Mesenchymal stem cell (in vitro differentiated cells and primary cell): ENCODE data around the gene PKNOX2.

Experiments
- DNase-seq: peaks from one replicate; pipeline ENCODE4 v3.0.0-alpha.2; 2013
- H2AFZ ChIP-seq: one replicate; pipeline ENCODE4 v1.6.1; 2013; ENCODE audit warnings: low read depth, mild to moderate bottlenecking, control low read depth, inconsistent platforms, low read length, moderate library complexity
- H2AK5ac ChIP-seq: 2 replicates; pipeline ENCODE4 v1.6.1; 2013; ENCODE audit warnings: low read length, moderate library complexity, mild to moderate bottlenecking, inconsistent platforms; ENCODE audit not compliant: severe bottlenecking
- H2BK120ac ChIP-seq: one replicate; pipeline ENCODE4 v1.6.1; 2013; ENCODE audit warnings: low read depth, mild to moderate bottlenecking, inconsistent platforms, low read length, moderate library complexity
- H2BK12ac ChIP-seq, 2 experiments: one replicate each; pipeline ENCODE4 v1.6.1; 2013; ENCODE audit warnings: inconsistent platforms in 2 of 2, low read length in 2 of 2, mild to moderate bottlenecking in 2 of 2, moderate library complexity in 2 of 2, control low read depth in 1 of 2
- H2BK15ac ChIP-seq: one replicate; pipeline ENCODE4 v1.6.1; 2013; ENCODE audit warnings: mild to moderate bottlenecking, low read depth, inconsistent platforms; ENCODE audit not compliant: poor library complexity, severe bottlenecking
- H2BK5ac ChIP-seq: 2 replicates; pipeline ENCODE4 v1.6.1; 2013; ENCODE audit warnings: low read depth, mild to moderate bottlenecking, low read length, control low read depth, inconsistent platforms; ENCODE audit not compliant: poor library complexity, severe bottlenecking
- H3K14ac ChIP-seq, 2 experiments: one replicate each; pipeline ENCODE4 v1.6.1; 2013; ENCODE audit warnings: inconsistent platforms in 2 of 2, low read length in 2 of 2, control low read depth in 1 of 2, mild to moderate bottlenecking in 1 of 2, moderate library complexity in 1 of 2
- H3K18ac ChIP-seq, 2 experiments: one replicate each; pipeline ENCODE4 v1.6.1; 2013; ENCODE audit warnings: inconsistent platforms in 2 of 2, low read length in 2 of 2, control low read depth in 1 of 2, low read depth in 1 of 2, mild to moderate bottlenecking in 1 of 2
- H3K23ac ChIP-seq, 2 experiments: one replicate each; pipeline ENCODE4 v1.6.1; 2013; ENCODE audit warnings: inconsistent platforms in 2 of 2, low read length in 2 of 2, mild to moderate bottlenecking in 2 of 2, moderate library complexity in 2 of 2, control low read depth in 1 of 2
- H3K27ac ChIP-seq: 2 replicates; pipeline ENCODE4 v1.5.1; 2013; ENCODE audit warnings: mild to moderate bottlenecking, moderate library complexity, low read length, control low read depth, inconsistent platforms; ENCODE audit not compliant: poor library complexity, severe bottlenecking
- H3K27me3 ChIP-seq, 2 experiments: 2 replicates each; pipeline versions ENCODE4 v1.6.1 to v1.7.0; 2013; ENCODE audit warnings: low read length in 2 of 2, mild to moderate bottlenecking in 2 of 2, moderate library complexity in 2 of 2, control low read depth in 1 of 2, inconsistent platforms in 1 of 2; ENCODE audit not compliant: control insufficient read depth in 1 of 2, insufficient read depth in 1 of 2
- H3K36me3 ChIP-seq, 2 experiments: 2 replicates each; pipeline versions ENCODE4 v1.6.1 to v1.7.0; 2013; ENCODE audit warnings: low read length in 2 of 2, control low read depth in 1 of 2, inconsistent platforms in 1 of 2, low read depth in 1 of 2, mild to moderate bottlenecking in 1 of 2; ENCODE audit not compliant: insufficient read depth in 2 of 2, control insufficient read depth in 1 of 2
- H3K4ac ChIP-seq, 2 experiments: one replicate each; pipeline ENCODE4 v1.6.1; 2013; ENCODE audit warnings: inconsistent platforms in 2 of 2, low read length in 2 of 2, mild to moderate bottlenecking in 2 of 2, moderate library complexity in 2 of 2, control low read depth in 1 of 2, low read depth in 1 of 2
- H3K4me1 ChIP-seq: 2 replicates; pipeline ENCODE4 v1.6.1; 2013; ENCODE audit warnings: low read depth, low read length, control low read depth; ENCODE audit not compliant: control insufficient read depth, insufficient read depth
- H3K4me2 ChIP-seq: 2 replicates; pipeline ENCODE4 v1.6.1; 2013; ENCODE audit warnings: low read length, mild to moderate bottlenecking, inconsistent platforms; ENCODE audit not compliant: poor library complexity, severe bottlenecking
- H3K4me3 ChIP-seq, 2 experiments: 2 replicates each; pipeline versions ENCODE4 v1.5.1 to v1.7.0; 2013; ENCODE audit warnings: low read length in 2 of 2, mild to moderate bottlenecking in 2 of 2, control low read depth in 1 of 2, low read depth in 1 of 2; ENCODE audit not compliant: insufficient read depth in 1 of 2
- H3K79me1 ChIP-seq: replicated peaks from 2 replicates; pipeline ENCODE4 v1.6.1; 2013; ENCODE audit warnings: mild to moderate bottlenecking, control low read depth, low read length, inconsistent platforms; ENCODE audit not compliant: poor library complexity, severe bottlenecking
- H3K9ac ChIP-seq: 2 replicates; pipeline ENCODE4 v1.7.0; 2013; ENCODE audit warnings: mild to moderate bottlenecking, low read length, moderate library complexity
- H3K9me3 ChIP-seq: 2 replicates; pipeline ENCODE4 v1.7.0; 2013; ENCODE audit warnings: mild to moderate bottlenecking, low read length; ENCODE audit not compliant: control insufficient read depth
- H4K8ac ChIP-seq: one replicate; pipeline ENCODE4 v1.6.1; 2013; ENCODE audit warnings: inconsistent platforms, mild to moderate bottlenecking, low read length, moderate library complexity
- H4K91ac ChIP-seq: one replicate; pipeline ENCODE4 v1.6.1; 2013; ENCODE audit warnings: mild to moderate bottlenecking, low read length, inconsistent platforms
- WGBS: methylation state at CpG from one replicate; pipeline ENCODE4 v1.1.7; 2013; ENCODE audit warnings: mixed read lengths; 5-methylcytosine and 5-hydroxymethylcytosine counted together

Gene PKNOX2

GRCh38 chr11:125303186-125303585 is 138.6 kb downstream of the PKNOX2 start:
- Histone ChIP-seq H3K27ac (no peak overlapping the region), H2BK12ac (no peak overlapping the region), H3K9ac (no peak overlapping the region), H3K9me3 (no peaks in the 10 kb centered on the region), H3K4ac (no peak overlapping the region), H3K4me3 (no peak overlapping the region), H4K8ac (no peak overlapping the region), H3K4me1 (peaks cover 26% of the 10 kb centered on the region), H4K91ac (no peak overlapping the region), H2BK15ac (no peak overlapping the region), H3K14ac (no peak overlapping the region), H2AFZ (no peak overlapping the region), H3K36me3 (peaks cover 0 to 34% of the 10 kb centered on the region in 2 experiments), H3K18ac (no peak overlapping the region), H3K4me2 (no peak overlapping the region), H3K23ac (no peak overlapping the region), H2AK5ac (no peak overlapping the region), H3K79me1 (peaks cover 30% of the 10 kb centered on the region), H2BK5ac (no peak overlapping the region), H2BK120ac (no peak overlapping the region), H3K27me3 (peaks cover 0 to 34% of the 10 kb centered on the region in 2 experiments)
- 84% methylated on average over 5 of the region's 5 CpGs for WGBS
- no peak for DNase-seq

- no peak overlapping the region for H3K23ac ChIP-seq
- no peak overlapping the region for H3K14ac ChIP-seq
- no peak overlapping the region for H4K8ac ChIP-seq
- H2BK15ac ChIP-seq, result no peak overlapping the region
- DNase-seq, result no peak
- no peak overlapping the region for H3K27ac ChIP-seq
- no peak overlapping the region for H2AFZ ChIP-seq
- peaks cover 25% of the 10 kb centered on the region for H3K79me1 ChIP-seq
- WGBS, result 91% methylated on average over 5 of the region's 5 CpGs
- no peak overlapping the region for H2BK5ac ChIP-seq
- no peak overlapping the region for H3K4ac ChIP-seq
- peaks cover 0 to 29% of the 10 kb centered on the region in 2 experiments for H3K36me3 ChIP-seq
- H3K18ac ChIP-seq, result no peak overlapping the region
- H3K9me3 ChIP-seq, result no peaks in the 10 kb centered on the region
- peaks cover 0 to 31% of the 10 kb centered on the region in 2 experiments for H3K27me3 ChIP-seq
- H3K9ac ChIP-seq, result no peak overlapping the region
- no peak overlapping the region for H2BK120ac ChIP-seq
- H3K4me2 ChIP-seq, result no peak overlapping the region
- no peak overlapping the region for H3K4me3 ChIP-seq
- H2AK5ac ChIP-seq, result peak overlapping the region; percentile 41
- no peak overlapping the region for H2BK12ac ChIP-seq
- peaks cover 28% of the 10 kb centered on the region for H3K4me1 ChIP-seq
- H4K91ac ChIP-seq, result no peak overlapping the region
Measured at GRCh38 chr11:125303694-125304093, 139.1 kb downstream of the PKNOX2 start.

- Histone ChIP-seq H2BK15ac (no peak overlapping the region), H3K27me3 (peaks cover 0 to 31% of the 10 kb centered on the region in 2 experiments), H3K4ac (no peak overlapping the region), H3K14ac (no peak overlapping the region), H2AK5ac (no peak overlapping the region), H2BK120ac (no peak overlapping the region), H3K79me1 (peaks cover 24% of the 10 kb centered on the region), H3K4me2 (no peak overlapping the region), H3K23ac (no peak overlapping the region), H3K18ac (no peak overlapping the region), H3K4me1 (peaks cover 28% of the 10 kb centered on the region), H3K9ac (no peak overlapping the region), H2AFZ (no peak overlapping the region), H4K91ac (no peak overlapping the region), H3K27ac (no peak overlapping the region), H3K9me3 (no peaks in the 10 kb centered on the region), H2BK5ac (no peak overlapping the region), H3K36me3 (peaks cover 0 to 27% of the 10 kb centered on the region in 2 experiments), H2BK12ac (no peak overlapping the region), H4K8ac (no peak overlapping the region), H3K4me3 (no peak overlapping the region)
- no peak for DNase-seq
- 52% methylated on average over 4 of the region's 7 CpGs for WGBS
Measured at GRCh38 chr11:125304136-125304535, 139.6 kb downstream of the PKNOX2 start.

GRCh38 chr11:125304876-125305275 is 140.3 kb downstream of the PKNOX2 start:
- Histone ChIP-seq H3K23ac (no peak overlapping the region), H2BK120ac (no peak overlapping the region), H3K79me1 (peaks cover 19% of the 10 kb centered on the region), H3K4ac (no peak overlapping the region), H3K4me2 (no peak overlapping the region), H2BK15ac (no peak overlapping the region), H3K4me3 (no peak overlapping the region), H3K27ac (no peak overlapping the region), H3K14ac (no peak overlapping the region), H2BK5ac (no peak overlapping the region), H4K91ac (no peak overlapping the region), H2BK12ac (no peak overlapping the region), H3K18ac (no peak overlapping the region), H2AK5ac (no peak overlapping the region), H3K36me3 (peaks cover 0 to 24% of the 10 kb centered on the region in 2 experiments), H4K8ac (no peak overlapping the region), H3K9me3 (no peaks in the 10 kb centered on the region), H3K27me3 (peaks cover 0 to 26% of the 10 kb centered on the region in 2 experiments), H3K9ac (no peak overlapping the region), H3K4me1 (peaks cover 28% of the 10 kb centered on the region), H2AFZ (no peak overlapping the region)
- 91% methylated on average over 9 of the region's 9 CpGs for WGBS
- DNase-seq, result no peak
